Mucosa of stomach (tissue), 1 donor: Measurements from ENCODE around the gene KIT.
"Not testable (repeated sequence)": the region's sequence is repeated elsewhere in the genome, so short reads cannot be mapped to it uniquely, and the experiment has no call there.

Experiments used
- H3K27me3 ChIP-seq: one replicate; pipeline ENCODE4 v1.7.0; 2013; ENCODE audit warnings: mild to moderate bottlenecking, low read length; ENCODE audit not compliant: control insufficient read depth, insufficient read depth
- H3K36me3 ChIP-seq: one replicate; pipeline ENCODE4 v1.7.0; 2013; ENCODE audit warnings: low read length; ENCODE audit not compliant: control insufficient read depth, insufficient read depth
- H3K4me1 ChIP-seq: one replicate; pipeline ENCODE4 v1.7.0; 2013; ENCODE audit warnings: mild to moderate bottlenecking, low read length; ENCODE audit not compliant: control insufficient read depth, insufficient read depth
- H3K4me3 ChIP-seq: one replicate; pipeline ENCODE4 v1.7.0; 2013; ENCODE audit warnings: low read length
- H3K9ac ChIP-seq: one replicate; pipeline ENCODE4 v1.7.0; 2013; ENCODE audit warnings: mild to moderate bottlenecking, low read length, moderate library complexity
- H3K9me3 ChIP-seq: one replicate; pipeline ENCODE4 v1.7.0; 2013; ENCODE audit warnings: mild to moderate bottlenecking, low read length, moderate library complexity; ENCODE audit not compliant: control insufficient read depth
- donor health status: Pancreatic carcinoma.

KIT gene

DNA sequence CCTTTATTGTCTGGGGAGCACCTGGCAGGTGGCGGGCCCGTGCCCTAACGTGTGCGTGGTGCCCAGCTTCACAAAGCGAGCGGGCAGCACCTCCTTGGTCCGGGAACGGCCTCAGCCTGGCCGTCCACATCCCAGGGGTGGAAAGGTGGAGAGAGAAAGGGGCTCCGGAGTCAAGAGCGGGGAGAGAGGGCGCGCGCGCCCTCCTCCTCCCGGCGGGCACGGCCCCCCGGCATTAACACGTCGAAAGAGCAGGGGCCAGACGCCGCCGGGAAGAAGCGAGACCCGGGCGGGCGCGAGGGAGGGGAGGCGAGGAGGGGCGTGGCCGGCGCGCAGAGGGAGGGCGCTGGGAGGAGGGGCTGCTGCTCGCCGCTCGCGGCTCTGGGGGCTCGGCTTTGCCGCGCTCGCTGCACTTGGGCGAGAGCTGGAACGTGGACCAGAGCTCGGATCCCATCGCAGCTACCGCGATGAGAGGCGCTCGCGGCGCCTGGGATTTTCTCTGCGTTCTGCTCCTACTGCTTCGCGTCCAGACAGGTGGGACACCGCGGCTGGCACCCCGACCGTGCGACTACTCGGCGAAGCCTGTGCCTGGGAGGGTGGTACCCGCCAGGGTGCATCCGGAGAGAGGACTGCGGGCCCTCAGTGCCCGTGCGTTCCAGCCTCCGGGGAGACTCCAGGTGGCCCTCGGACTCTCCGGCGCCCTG, at the start of gene KIT:
Gene KIT, plus strand, starts transcription at position 407 of the 701 bp plus-strand sequence. Its CDS starts 58 bp downstream, at position 465.
- Histone ChIP-seq H3K36me3 (no peaks in the 10 kb centered on the region), H3K4me3 (peak within 1 kb of the TSS; percentile 33), H3K27me3 (peaks cover 49% of the 10 kb centered on the region), H3K4me1 (peaks cover 23% of the 10 kb centered on the region), H3K9me3 (no peaks in the 10 kb centered on the region), H3K9ac (peak within 1 kb of the TSS; percentile 56)

DNA sequence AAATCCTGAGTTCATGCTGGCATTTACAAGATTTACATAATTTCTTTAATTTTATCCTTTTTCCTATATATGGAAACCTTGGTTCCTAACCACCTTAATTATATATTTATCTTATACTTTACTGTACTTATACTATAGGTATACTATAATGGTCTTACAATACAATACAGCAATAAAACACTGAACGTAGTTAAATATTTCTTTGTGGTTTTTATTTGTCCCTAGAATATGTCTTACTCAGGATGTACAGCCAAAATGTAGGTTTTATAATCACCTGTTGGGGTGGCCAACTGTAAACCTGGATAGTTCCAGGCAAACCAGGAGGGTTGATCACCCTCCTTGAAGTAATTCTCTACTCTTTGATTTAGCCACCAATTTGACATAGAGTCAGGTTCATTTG, 48.4 kb upstream of the KIT start:
- Histone ChIP-seq H3K36me3 (no peaks in the 10 kb centered on the region), H3K4me1 (no peaks in the 10 kb centered on the region), H3K9me3 (no peaks in the 10 kb centered on the region), H3K9ac (no peak overlapping the region), H3K4me3 (no peak overlapping the region), H3K27me3 (no peaks in the 10 kb centered on the region)

DNA sequence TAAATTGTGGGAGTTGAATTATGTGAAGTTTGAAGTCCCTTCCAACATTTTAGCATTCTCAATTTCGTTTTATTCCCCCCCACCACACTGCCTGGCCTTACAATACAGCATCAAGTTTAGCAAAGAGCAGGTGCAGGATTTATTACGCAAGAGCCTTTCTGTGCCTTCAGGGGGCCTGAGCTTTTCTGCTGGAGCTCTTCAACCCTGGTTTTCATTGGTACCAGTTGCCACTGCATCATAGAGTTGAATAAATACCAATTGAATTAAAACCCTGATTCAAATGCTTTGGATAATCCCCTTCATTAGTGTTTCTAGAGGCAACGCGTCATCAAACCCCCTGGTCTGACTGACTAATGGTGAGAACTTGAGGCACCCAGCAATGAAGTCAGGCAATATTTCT, 43.6 kb upstream of the KIT start:
- no peaks in the 10 kb centered on the region for H3K4me1 ChIP-seq
- no peak overlapping the region for H3K4me3 ChIP-seq
- no peak overlapping the region for H3K9ac ChIP-seq
- no peaks in the 10 kb centered on the region for H3K36me3 ChIP-seq
- no peaks in the 10 kb centered on the region for H3K27me3 ChIP-seq
- no peaks in the 10 kb centered on the region for H3K9me3 ChIP-seq

DNA sequence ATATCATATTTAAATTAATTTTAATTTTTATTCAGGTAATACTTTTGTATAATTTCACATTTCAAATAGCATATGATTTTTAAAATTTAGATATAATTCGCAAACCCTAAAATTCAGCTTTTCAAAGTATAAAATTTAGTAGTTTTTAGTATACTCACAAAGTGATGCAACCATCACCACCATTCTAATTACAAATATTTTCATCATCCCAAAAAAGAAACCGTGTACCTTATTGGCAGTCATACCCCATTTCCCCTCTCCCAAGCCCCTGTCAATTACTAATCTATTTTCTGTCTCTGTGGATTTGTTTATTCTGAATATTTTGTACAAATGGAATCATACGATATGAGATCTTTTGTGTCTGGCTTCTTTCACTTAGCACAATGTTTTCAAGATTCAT, 37.0 kb upstream of the KIT start:
- H3K4me1 ChIP-seq: no peaks in the 10 kb centered on the region
- no peaks in the 10 kb centered on the region for H3K9me3 ChIP-seq
- H3K36me3 ChIP-seq: no peaks in the 10 kb centered on the region

DNA sequence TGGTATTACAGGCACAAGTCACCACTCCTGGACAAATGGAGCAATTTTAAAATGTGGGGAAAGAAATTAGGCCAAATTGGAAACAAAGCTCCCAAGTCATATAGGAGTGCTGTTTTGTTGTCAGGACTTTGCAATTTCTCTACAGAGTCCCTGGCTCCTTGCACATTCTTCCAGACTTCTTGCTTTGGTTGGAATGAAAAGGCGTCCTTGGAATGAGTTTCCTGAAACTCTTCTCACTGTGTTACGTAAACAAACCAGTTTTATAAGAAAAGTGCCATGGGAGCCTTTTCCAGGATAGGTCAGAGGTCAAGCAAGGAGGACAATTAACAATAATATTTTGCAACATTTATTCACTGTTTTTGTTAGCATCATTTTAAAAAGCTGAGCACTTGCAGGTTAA, 32.4 kb upstream of the KIT start:
- H3K4me1 ChIP-seq: no peaks in the 10 kb centered on the region
- no peak overlapping the region for H3K4me3 ChIP-seq
- H3K9me3 ChIP-seq: no peaks in the 10 kb centered on the region
- no peaks in the 10 kb centered on the region for H3K27me3 ChIP-seq
- no peak overlapping the region for H3K9ac ChIP-seq
- H3K36me3 ChIP-seq: no peaks in the 10 kb centered on the region

More for the DNA sequence above, 37.0 kb upstream of the KIT start:
- no peaks in the 10 kb centered on the region for H3K27me3 ChIP-seq
- H3K9ac ChIP-seq: no peak overlapping the region
- no peak overlapping the region for H3K4me3 ChIP-seq

DNA sequence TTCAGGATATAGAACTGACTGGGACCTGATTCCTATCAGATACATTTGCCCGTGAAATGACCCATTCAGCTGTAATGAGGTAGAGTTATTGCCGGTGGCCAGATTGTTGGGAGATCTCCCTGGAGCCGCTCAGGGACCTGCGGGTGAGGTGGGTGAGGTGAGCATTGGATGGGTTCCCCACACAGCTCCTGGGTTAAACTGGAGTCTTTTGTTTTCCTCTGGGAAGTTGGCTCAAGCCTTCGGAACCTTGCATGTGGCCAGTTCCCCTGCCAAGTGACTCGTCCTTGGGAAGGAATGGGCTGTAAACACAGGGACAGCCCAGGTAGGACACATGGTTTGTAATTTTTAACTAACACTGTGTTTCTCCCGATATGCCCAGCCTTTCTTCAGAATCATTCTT, 31.6 kb upstream of the KIT start:
- Histone ChIP-seq H3K4me1 (no peaks in the 10 kb centered on the region), H3K9me3 (no peaks in the 10 kb centered on the region), H3K4me3 (no peak overlapping the region), H3K27me3 (no peaks in the 10 kb centered on the region), H3K9ac (no peak overlapping the region), H3K36me3 (no peaks in the 10 kb centered on the region)

DNA sequence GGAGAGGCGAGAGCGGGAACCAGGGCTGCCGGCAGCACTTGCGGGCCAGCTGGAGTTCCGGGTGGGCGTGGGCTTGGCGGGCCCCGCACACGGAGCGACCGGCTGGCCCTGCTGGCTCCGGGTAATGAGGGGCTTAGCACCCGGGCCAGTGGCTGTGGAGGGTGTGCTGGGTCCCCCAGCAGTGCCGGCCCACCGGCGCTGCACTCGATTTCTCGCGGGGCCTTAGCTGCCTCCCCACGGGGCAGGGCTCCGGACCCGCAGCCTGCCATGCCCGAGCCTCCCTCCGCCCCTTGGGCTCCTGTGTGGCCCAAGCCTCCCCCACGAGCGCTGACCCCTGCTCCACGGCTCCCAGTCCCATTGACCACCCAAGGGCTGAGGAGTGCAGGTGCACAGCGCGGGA, 25.2 kb upstream of the KIT start:
- H3K4me3 ChIP-seq: no peak overlapping the region
- H3K27me3 ChIP-seq: no peaks in the 10 kb centered on the region
- no peak overlapping the region for H3K9ac ChIP-seq
- no peaks in the 10 kb centered on the region for H3K9me3 ChIP-seq
- no peaks in the 10 kb centered on the region for H3K36me3 ChIP-seq
- H3K4me1 ChIP-seq: no peaks in the 10 kb centered on the region

DNA sequence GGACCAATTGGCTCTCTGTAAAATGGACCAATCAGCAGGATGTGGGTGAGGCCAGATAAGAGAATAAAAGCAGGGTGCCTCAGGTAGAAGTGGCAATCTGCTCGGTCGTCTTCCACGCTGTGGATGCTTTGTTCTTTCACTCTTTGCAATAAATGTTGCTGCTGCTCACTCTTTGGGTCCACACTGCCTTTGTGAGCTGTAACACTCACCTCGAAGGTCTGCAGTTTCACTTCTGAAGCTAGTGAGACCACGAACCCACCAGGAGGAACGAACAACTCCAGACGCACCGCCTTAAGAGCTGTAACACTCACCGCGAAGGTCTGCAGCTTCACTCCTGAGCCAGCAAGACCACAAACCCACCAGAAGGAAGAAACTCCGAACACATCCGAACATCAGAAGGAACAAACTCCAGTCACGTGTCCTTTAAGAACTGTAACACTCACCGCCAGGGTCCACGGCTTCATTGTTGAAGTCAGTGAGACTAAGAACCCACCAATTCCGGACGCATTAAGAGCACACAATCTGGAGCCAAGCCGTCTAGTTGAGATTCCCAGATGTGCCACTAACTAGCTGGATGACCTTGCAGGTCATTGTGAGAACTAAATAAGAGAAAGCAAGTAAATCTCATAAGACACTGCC, 24.5 kb upstream of the KIT start:
- not testable (repeated sequence) for H3K4me3 ChIP-seq, H3K27me3 ChIP-seq, H3K9me3 ChIP-seq

DNA sequence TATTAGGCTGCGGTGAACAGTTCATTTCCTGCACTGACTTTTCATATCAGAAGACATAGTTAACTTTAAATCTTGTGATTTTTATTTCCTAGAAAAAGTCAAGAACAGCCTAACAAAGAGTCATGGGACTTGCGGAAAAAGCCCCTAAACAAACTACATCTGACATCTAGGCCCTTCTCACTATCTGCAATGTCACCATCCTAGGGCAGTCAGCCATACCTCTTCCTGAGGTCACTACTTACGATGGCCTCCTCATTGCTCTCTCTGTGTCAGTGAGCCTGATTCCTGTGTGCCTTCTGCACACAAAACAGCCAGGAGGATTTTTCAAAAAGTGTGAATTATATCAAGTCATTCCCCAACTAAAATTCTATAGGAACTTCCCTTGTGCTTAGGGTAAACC, 22.4 kb upstream of the KIT start:
- H3K4me3 ChIP-seq: no peak overlapping the region
- no peaks in the 10 kb centered on the region for H3K36me3 ChIP-seq
- H3K4me1 ChIP-seq: no peaks in the 10 kb centered on the region
- H3K9ac ChIP-seq: no peak overlapping the region
- H3K9me3 ChIP-seq: no peaks in the 10 kb centered on the region
- no peaks in the 10 kb centered on the region for H3K27me3 ChIP-seq

More for the DNA sequence above, 24.5 kb upstream of the KIT start:
- not testable (repeated sequence) for H3K9ac ChIP-seq, H3K4me1 ChIP-seq, H3K36me3 ChIP-seq

DNA sequence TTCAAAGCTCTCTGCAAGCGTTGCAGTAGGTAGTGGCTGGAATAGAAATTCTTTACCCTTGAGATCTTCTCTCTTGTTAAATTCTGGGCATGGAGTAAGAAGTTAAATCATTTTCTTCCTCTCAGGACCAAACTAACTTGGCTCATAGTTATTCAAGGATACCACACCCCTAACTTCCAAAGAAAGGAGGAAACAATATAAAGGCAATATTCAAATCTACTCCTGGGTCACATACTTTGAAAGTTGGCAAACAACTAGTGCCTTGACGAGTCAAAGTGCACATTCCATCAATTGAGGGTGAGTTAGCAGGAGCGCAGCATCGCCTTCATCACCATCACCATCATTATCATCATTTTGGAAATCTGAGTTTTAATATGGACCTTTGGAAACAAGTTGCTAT, 20.4 kb upstream of the KIT start:
- Histone ChIP-seq H3K27me3 (no peaks in the 10 kb centered on the region), H3K9me3 (no peaks in the 10 kb centered on the region), H3K9ac (no peak overlapping the region), H3K4me1 (no peaks in the 10 kb centered on the region), H3K4me3 (no peak overlapping the region), H3K36me3 (no peaks in the 10 kb centered on the region)

DNA sequence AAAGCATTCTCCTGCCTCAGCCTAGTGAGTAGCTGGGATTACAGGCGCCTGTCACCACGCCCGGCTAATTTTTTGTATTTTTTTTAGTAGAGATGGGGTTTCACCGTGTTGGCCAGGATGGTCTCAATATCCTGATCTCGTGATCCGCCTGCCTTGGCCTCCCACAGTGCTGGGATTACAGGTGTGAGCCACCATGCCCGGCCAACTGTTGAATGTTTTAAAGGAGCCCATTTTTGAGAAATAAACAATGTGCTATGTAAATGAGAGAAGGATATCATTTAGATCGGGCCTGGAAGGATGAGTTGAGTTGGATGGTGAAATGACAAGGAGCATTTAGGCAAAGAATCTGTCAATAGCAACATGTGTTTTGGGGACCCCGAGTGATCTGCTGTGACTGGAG, 16.7 kb upstream of the KIT start:
- H3K4me3 ChIP-seq, H3K9me3 ChIP-seq, H3K9ac ChIP-seq, H3K27me3 ChIP-seq, H3K4me1 ChIP-seq, H3K36me3 ChIP-seq: not testable (repeated sequence)

DNA sequence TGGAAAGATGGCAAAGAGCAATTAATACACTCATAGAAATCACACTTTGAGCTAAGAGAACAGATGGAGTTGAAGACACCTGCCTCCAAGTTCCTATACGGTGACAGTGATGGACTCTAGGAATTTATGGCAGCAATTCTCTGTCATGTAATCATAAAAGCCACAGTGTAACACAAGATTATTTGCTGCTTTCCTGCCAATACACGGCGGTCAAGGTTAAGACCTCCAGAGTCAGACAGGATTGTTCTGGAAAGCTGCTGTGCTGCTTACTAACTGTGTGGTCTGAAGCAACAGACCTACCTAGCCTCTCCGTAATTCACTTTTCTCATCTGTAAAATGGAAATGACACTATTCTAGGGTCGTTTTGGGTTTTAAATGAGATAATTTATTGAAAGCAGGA, 14.6 kb upstream of the KIT start:
- no peak overlapping the region for H3K9ac ChIP-seq
- no peaks in the 10 kb centered on the region for H3K27me3 ChIP-seq
- H3K4me1 ChIP-seq: no peaks in the 10 kb centered on the region
- no peaks in the 10 kb centered on the region for H3K36me3 ChIP-seq
- no peak overlapping the region for H3K4me3 ChIP-seq
- no peaks in the 10 kb centered on the region for H3K9me3 ChIP-seq
